Ovary (tissue), 3 donors: ENCODE measurements around the gene HIF1AN.

Experiments used
- CTCF ChIP-seq, 3 donors: fragments of 450-650 bp in 2 of 3; fragments of 200-600 bp in 1 of 3; IDR thresholded peaks; one replicate each; pipeline versions ENCODE4 v1.5.1 to v1.8.0; 2016 to 2022; ENCODE audit warnings: antibody characterized with exemption in 3 of 3, mild to moderate bottlenecking in 1 of 3
- POLR2A ChIP-seq: fragments of 450-650 bp; IDR thresholded peaks from one replicate; pipeline ENCODE4 v1.6.1; 2017; ENCODE audit warnings: antibody characterized with exemption, mild to moderate bottlenecking, moderate library complexity
- donor health status: DM: no; HTN: no; CAD: no.

GRCh38 chr10:100560248-100560647 is 24.5 kb downstream of the HIF1AN start:
- TF ChIP-seq CTCF (IDR thresholded peaks at IDR 0.05) (no peak), POLR2A (no peak)
